ENCODE results near the gene SEMA3E.

Gene SEMA3E

DNA sequence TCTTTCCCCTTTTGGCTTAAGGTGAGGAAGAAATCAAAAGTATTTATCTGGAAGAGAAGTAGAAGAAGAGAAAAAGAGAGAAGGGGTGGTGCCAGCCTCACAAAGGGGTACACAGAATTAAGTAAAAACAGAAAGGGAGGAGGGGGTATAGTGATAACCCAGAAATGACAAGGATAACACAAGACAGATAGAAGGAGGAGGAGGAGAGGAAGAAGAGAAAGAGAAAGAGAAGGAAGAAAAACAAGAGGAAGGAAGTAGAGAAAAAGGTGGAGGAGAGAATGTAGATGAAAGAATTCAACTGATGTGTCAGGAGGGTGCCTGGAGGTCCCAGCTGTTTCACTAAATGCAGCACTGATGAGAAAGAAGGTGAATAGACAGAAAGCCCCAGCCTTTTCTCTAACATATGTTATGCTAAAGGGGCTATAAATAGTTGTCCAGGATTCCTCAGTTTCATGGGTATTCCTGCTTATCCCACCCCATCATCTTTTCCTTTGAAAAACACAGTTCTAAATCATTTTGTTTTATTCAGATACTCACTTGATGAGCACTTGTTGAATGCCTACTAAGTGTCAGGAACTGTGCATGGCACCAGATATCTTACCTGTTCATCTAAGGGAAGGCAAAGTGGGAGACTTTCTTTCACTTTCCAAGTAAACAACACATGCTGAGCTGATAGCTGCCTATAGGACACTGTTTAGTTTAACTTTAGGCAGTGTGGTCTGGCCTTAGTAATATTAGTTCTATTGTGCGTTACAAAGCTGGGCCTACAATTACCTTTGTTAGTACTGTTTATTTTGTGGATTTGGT, 8.0 kb downstream of the SEMA3E start:
- no peak for DNase-seq

DNA sequence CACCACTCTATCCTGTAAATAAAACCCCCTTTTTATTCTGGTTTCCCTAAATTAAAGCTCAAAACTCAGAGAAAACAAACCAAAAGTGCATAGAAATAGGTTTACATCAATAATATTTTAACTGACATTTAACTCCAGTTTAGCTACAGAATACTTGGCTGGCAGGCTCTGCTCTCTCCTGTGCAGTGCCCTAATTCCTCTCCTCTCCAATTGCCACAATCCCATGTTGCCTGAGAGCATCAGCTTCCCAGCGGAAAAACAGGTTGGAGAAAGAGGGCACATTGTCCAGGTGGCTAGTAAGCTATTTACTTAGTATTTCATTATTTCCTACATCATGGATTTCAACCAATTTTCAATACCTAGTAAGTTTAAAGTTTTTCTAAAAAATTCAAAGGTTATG, 8.7 kb downstream of the SEMA3E start:
- DNase-seq = no peak

DNA sequence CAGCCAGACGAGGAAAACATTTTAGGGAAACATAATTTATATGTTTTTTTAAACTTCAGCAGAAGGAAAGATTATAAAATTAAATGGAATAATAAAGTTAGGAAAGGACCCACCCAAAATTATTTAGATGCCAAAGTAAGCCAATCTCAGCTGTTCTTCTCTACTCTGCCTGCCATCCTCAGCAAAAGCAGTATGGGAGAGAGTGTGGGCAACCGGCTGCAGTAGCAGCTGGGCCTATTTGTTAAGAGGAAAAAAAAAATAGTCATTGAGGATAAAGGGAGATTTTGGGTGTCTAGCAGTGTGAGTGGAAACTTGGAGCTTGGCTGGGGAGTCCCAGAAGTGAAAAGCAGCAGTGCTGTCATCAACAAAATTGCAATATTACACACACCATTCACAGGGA, 15.4 kb downstream of the SEMA3E start:
- DNase-seq = no peak

DNA sequence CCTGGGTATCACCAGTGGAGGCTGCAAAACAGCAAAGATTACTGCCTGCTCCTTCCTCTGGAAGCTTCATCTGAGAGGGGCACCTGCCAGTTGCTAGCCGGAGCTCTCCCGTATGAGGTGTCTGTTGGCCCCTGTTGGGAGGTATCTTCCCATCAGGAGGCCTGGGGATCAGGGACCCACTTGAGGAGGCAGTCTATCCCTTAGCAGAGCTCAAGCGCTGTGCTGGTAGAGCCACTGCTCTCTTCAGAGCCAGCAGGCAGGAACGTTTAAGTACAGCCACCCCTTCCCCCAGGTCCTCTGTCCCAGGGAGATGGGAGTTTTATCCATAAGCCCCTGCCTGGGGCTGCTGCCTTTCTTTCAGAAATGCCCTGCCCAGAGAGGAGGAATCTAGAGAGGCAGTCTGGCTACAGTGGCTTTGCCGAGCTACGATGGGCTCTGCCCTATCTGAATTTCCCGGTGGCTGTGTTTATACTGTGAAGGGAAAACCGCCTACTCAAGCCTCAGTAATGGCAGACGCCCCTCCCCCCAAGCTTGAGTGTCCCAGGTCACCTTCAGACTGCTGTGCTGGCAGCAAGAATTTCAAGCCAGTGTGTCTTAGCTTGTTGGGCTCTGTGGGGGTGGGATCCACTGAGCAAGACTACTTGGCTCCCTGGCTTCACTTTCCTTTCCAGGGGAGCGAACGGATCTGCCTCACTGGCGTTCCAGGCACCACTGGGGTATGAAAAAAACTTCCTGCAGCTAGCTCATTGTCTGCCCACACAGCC, 19.6 kb downstream of the SEMA3E start:
- no peak for DNase-seq

DNA sequence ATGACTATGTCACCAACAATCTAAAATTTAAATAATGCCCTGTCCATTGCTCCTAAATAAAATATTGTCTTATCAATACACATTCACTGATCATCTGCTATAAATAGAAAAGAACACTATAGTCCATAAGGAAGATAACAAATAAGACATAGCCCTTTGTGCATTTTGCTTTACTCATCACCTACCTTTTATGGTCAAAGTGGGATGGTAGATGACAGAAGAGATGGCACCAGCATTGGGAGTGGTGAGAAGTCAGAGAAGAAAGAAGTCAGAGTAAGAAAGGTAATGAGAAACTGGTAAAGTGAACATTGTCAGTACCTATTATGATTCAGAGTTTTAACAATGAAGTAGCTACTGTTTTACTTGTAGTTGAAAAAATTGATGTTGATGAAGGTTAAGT, 31.1 kb downstream of the SEMA3E start:
- DNase-seq = no peak

DNA sequence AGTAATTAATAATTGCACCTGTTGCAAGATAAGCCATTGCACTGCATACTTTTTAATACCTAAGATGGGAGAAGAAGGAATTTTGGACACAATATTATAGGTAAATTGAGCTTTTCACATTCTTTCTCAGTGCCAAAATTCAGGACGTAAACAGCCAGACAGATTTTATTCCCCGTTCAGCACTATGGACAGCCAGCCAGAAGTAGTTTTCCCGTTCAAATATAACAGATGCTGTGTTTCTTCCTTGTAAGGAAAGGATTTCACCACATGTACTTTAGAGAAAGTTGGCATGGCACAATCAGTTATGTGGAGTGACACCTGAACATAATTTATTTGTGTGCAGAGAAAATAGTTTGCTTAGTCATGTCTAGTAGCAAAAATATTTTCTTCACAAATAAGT, 34.8 kb downstream of the SEMA3E start:
- DNase-seq = no peak

DNA sequence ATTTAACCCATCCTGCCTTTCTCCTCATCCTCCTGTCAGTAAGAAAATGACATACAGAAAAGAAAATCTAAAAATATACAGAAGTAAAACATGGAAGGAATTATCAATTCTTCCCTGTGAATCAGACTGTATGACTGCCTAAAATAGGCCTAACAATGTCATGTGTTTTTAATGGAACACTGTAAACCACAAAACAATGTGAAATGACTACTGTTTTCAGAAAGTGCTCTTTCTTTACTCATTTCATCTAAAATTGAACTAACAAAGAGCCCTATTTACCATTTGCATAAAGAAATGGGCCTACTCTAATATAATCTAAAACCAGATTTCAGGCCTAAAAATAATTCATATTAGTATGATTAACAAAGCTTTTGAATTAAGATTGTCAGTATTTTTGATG, 35.7 kb downstream of the SEMA3E start:
- no peak for DNase-seq

DNA sequence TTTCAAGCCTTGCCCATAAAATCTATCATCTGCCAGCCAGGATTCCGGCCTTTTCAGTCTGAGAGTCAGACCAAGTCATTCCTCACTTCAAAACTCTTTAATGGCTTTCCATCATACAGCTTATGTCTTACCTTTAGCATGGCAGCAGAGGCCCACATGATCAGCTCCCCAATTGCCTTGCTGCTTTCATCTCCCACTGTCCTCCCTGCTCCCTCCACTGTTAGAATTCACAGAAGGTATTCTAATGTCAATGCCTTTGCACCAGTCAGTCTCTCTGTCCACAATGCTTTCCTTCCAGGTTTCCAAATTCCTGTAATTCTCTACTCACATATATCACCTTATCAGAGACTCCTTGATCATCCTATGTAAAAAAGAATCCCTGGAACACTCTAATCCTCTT, 37.2 kb downstream of the SEMA3E start:
- DNase-seq = no peak

DNA sequence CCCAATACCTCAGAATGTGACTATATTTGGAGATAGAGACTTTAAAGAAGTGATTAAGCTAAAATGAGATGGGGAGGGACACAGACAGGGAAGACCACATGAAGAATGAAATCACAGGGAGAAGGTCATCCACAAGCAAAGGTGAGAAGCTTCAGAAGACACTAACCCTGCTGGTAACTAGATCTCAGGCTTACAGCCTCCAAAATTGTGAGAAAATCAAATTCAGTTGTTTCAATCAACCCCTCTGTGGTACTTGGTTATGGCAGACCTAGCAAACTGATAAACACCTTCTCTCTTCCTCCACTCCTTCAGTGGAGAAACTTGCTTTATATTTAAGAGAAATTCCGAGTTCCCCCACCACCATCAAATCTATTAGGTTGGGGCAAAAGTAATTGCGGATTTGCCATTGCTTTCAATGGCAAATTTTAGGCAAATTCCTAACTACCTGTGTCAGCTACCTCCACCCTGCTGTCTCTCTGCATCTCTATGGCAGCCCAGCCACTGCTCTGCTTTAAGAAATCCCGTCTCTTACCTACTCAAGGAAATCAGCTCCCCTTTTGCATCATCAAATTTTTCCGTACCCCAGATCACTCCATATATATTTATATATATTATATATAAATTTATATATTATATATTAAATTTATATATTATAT, 38.2 kb downstream of the SEMA3E start:
- no peak for DNase-seq

DNA sequence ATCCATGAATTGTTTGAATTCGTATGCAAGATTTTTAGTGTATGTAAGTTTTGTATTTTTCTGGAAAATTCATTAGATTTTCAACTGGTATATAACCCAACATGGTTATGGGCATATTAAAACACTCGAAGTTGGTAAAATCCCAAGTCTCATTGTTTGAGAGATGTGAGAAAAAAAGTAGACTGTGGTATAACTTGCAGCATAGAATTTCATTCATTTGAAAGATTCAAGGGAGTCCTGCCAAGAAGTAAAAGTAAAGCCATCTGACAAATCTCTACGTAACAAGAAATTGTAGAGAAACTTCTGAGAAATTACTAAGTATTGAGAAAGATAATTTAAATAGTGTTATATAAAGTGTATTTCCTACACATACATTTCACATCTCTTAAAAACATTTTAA, 40.2 kb downstream of the SEMA3E start:
- DNase-seq = no peak

DNA sequence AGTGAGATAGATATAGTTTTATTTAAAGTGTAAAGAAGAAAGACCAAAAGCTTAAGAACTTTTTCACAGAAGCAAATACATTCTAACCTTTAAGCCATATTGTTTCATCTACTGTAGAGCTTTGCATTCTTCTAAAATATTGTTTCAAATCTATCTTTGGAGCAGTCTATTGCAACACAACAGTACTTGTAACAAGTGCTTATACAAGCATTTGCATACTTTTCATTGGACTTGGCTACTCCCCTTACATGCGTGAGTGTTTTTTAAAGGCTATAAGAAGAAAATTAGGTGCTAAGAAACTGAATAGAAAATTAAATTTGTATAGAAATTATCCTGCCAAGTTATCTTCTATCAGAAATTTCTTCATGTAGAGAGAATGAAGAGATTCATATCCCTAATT, 45.3 kb downstream of the SEMA3E start:
- no peak for DNase-seq

DNA sequence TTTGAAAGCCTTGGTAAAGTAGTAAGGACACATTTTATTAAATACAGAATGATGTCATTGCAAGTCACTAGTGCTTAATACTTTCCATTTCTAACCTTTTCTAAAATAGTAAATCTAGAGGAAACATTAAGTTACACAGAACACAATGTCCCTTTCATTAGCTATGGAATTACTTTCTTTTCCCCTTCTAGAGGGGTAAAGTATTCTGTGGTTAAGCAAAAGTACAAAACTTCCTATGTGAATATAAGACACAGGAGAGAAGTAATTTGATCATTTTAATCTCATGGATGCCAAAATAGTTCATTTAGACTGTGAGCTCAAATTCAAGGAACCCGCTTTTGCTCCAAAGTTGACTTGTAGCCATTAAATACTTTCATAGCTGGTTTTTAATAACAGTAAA, 49.8 kb downstream of the SEMA3E start:
- no peak for DNase-seq

DNA sequence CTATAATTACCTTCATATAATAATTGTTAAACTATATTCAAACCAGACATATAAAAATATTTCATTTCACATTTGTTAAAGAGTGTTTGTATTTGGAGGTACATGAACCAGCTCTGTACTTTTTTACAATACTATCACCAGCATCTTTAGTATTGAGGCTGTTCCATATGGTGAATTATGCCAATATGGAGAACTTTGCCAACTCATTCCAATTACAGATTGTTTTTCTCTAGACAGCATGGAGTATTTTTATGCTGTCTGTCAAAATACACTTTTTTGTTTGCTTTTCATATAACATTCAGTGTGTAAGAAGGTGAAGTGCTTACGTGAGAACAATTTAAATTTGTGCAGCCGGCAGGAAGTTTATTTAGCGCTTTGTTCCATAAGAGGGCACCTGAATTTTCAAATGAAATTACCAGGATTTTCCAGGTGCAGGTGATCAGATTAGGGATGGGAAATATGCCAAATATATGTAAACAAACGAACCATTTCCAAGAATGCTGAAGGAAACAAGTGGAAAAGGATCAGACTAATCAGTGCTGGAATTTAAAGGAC, 54.9 kb downstream of the SEMA3E start:
- no peak for DNase-seq

DNA sequence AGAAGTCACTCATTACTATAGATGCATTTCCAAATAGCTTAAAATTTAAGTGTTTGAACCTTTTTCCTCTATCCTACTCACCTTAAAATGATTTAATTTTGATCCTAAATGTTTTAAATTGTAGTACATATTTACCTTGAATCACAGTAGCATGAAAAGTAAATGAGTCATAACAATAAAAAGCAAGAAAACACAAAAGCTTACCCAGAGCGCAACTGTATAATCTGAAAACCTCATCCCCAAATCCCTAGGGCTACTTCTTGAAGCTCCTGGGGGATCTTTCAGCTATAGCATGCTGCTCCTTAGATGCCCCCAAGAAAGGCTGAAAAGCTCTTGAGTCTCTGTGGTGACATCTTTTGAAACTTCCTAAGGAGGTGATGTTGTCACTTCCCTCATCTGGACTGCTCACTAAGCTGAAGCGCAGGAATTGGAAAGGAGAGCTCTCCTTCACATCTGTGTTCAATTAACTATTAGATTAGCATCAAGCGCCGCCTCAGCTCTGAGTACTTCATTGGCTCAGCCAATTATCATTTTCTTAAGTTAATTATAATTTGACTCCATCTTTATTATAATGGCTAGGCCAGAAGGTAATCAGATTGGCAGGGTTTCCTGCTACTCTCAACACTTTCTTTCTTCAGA, 60.2 kb downstream of the SEMA3E start:
- no peak for DNase-seq

DNA sequence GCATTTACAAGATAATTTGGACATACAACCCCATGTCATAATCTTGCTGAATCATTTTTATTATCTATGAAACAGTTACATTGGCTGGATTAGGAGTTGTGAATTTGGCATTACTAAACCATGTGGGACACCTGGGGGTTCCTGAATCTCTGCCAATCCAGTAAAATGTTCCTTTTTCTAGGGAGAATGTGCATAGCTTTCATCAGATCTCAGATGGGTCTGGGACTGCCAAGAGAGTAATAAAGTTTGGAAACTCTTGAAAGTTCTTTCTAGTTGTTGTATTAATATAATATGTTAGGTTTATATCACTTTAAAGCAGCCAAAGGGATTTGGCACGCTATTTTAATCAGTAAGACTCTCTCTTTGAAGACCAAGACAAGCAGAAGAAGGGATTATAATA, 62.7 kb downstream of the SEMA3E start:
- DNase-seq = no peak

DNA sequence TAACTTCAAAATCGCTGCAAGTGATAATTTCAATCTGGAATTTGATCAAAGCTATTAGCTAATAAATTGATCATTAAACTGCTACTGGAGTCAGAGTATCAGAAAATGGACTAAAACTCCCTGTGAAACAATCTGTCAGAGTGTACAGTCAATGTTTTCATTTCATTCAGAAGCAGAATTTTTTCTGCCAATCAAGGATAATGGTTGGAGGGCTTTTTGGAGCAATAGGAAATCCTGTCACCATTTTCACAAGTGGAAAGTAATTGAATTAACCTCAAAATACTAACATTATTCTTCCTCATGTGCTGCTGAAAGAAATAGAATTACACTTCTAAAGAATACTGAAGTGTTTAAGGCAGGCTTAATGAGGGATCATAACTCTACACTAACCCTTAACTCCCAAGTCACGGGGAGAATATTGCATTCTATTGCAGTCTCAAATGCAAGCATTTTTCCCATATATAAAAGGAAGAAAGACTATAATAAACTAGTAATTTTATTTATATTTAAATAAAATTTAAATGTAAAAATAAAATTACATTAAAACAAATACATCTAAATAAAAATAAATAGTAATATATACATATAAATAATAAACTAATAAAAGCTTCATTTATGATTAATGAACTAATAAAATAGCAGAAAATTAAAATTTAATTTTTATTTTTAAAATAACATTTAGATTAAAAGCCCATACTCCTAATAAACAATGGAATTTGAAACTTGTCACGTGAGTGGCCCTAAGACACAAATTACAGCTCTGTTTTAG, 67.1 kb downstream of the SEMA3E start:
- no peak for DNase-seq

DNA sequence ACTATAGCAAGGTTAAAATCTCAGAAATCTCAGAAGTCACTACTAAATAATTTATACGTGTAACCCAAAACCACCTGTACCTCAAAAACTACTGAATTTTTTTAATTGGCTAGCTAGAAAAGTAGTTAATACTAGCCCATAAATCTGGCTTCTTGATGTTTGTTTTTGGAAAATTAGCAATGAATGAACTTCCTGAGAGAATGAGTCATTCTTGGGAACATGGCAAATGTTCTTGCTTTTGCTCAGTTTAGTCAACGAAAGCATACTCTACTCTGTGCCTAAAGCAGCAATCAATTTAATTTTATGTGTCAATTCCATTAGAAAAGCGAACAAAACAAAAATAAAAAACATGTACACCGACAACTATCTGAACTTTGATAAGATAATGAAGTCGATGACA, 69.2 kb downstream of the SEMA3E start:
- DNase-seq = no peak

DNA sequence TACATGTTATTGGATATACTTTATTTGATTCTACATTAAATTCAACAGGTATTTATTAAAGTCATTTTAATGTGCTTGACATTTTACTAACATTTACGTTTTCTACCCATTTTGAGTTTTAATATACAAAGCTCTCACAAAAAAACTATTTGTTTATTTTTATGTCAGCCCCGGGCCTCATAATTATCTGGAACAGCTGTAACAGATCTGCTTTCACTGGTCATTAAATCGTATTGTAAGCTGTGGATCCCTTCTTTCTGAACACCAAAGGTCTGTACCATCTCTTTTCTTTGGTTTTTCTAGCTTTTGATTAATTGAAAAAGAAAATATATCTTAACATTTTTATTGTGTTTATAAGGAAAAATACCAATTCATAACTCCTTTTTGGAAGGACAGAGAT, 73.5 kb downstream of the SEMA3E start:
- no peak for DNase-seq

DNA sequence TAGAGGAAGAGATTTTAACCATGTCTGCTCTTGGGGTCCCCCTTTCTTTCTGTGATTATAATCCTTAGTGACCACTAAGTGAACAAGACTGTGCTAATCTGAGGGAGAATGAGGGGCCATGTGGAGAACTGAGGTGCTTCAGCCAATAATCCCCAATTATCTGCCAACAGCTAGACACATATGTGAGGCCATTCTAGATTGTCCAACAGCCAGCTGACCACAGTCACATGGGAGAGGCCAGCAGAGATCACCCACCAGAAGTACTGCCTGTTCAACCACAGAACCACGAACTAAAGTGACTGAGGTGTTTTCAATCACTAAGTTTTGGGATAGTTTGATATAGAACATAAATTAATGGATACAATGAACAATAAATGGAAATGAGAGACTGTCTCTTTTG, 74.3 kb downstream of the SEMA3E start:
- DNase-seq = no peak

DNA sequence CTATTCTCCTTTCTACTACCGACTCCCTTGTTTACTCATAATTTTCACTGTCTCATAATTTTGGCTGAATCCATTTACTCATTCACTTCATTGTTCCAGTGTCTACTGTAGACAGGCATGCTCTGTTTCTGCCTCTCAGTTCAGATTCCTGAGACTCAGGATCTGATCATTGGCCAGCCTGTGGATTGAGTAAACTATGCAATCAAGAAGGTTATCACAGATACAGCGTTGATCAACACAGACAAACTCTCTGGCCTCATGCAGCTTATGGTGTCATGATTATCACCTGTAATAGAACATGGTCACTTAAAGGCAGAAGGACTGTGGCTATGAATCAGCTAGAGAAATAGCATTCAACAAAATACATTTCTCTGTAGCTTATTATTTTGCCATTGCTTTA, 86.0 kb downstream of the SEMA3E start:
- no peak for DNase-seq

DNA sequence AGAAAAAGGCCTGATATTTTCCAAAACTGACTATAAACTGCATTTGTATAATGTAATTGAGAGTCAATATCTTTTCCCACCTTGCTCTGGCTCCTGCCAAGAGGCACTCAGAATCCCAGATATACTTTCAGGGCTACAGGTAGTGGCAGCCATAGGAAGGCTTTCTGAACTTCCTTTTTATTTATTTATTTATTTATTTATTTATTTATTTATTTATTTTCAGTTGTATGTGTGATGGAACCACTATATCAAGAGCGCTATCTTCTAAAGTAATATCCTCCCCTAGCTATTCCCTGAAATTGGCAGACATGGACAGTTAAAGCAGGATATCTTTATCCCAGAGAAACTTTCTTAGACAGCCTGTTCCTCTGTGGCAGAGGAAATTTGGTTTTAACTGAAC, 86.7 kb downstream of the SEMA3E start:
- no peak for DNase-seq

DNA sequence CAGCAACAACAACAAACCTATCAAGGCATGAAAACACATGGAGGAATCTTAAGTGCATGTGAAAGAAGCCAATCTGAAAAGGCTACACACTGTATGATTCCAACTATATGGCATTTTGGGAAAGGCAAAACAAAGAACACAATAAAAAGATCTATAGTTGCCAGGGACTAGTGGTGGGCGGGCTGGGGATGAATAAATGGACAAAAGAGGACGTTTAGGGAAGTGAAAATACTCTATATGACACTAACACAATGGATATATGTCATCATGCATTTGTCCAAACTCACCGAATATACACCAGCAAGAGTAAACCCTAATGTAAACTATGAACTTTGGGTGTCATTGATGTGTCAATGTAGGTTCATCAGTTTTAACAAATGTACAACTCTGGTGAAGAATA, 89.1 kb downstream of the SEMA3E start:
- no peak for DNase-seq

All from Kasumi-1 (cell line).